Naive B cell (primary cell): ENCODE measurements around the gene DCTN3. TPM values are rescaled to one million over a fixed set of nuclear protein-coding genes. Genes with fewer than 3 reads are reported as not detected.
A peak's percentile ranks its signal among the peaks of the same experiment; 100 is the strongest.

Experiments used
- ATAC-seq, 2 donors: fragments of 150-1000 bp; cut with Tn5 transposase; 2 replicates each; pipeline ENCODE4 v1.10.0; 2021; ENCODE audit warnings: low read depth in 2 of 2, mild to moderate bottlenecking in 2 of 2, moderate library complexity in 2 of 2
- DNase-seq: peaks from one replicate; pipeline ENCODE4 v3.0.0; 2022
- H3K27ac Mint-ChIP-seq, 6 donors: one replicate each; pipeline ENCODE4 v1.8.0; 2020 to 2022; ENCODE audit warnings: mild to moderate bottlenecking in 6 of 6, mixed read lengths in 6 of 6, moderate library complexity in 5 of 6, inconsistent platforms in 2 of 6
- H3K27me3 Mint-ChIP-seq, 3 donors: one replicate each; pipeline ENCODE4 v1.8.0; 2021 to 2022; ENCODE audit warnings: mixed read lengths in 3 of 3, mild to moderate bottlenecking in 1 of 3
- H3K36me3 Mint-ChIP-seq, 2 donors: one replicate each; pipeline ENCODE4 v1.8.0; 2020 to 2022; ENCODE audit warnings: mixed read lengths in 2 of 2, inconsistent platforms in 1 of 2, mild to moderate bottlenecking in 1 of 2
- H3K4me1 Mint-ChIP-seq, 3 donors: one replicate each; pipeline ENCODE4 v1.8.0; 2020 to 2022; ENCODE audit warnings: mixed read lengths in 3 of 3, inconsistent platforms in 1 of 3, mild to moderate bottlenecking in 1 of 3, moderate library complexity in 1 of 3
- H3K4me3 Mint-ChIP-seq, 8 donors: one replicate each; pipeline ENCODE4 v1.8.0; 2020 to 2022; ENCODE audit warnings: mild to moderate bottlenecking in 8 of 8, mixed read lengths in 8 of 8, moderate library complexity in 8 of 8, inconsistent platforms in 2 of 8
- H3K9me3 Mint-ChIP-seq, 7 donors: one replicate each; pipeline ENCODE4 v1.8.0; 2020 to 2022; ENCODE audit warnings: mixed read lengths in 7 of 7, mild to moderate bottlenecking in 5 of 7, inconsistent platforms in 2 of 7, moderate library complexity in 1 of 7
- polyA plus RNA-seq, 6 donors: library from polyadenylated mRNA; unstranded; fragments of 300-500 nt; fragmentation: Illumina TruSeq; gene quantifications; one replicate each; pipeline ENCODE4 v1.2.3, GENCODE V29; 2021; ENCODE audit warnings: low read depth in 6 of 6

The DCTN3 gene
- polyA plus RNA-seq, 6 donors from 2014 or later, result 83.5 to 118 (median 103) TPM

GRCh38 chr9:34625186-34625486 lies 4.8 kb upstream of the DCTN3 start:
- Mint-ChIP-seq H3K4me3 (no peak overlapping the region), H3K27me3 (peaks cover 51 to 85% (median 77%) of the 10 kb centered on the region in 3 donors), H3K27ac (no peak overlapping the region), H3K36me3 (peaks cover 0 to 22% of the 10 kb centered on the region in 2 donors), H3K4me1 (peaks cover 28 to 43% (median 42%) of the 10 kb centered on the region in 3 donors), H3K9me3 (peaks cover 0 to 7% (median 0%) of the 10 kb centered on the region in 7 donors)
- ATAC-seq, result no peak
- DNase-seq, result no peak

GRCh38 chr9:34624475-34625185 lies 4.3 kb upstream of the DCTN3 start:
- Mint-ChIP-seq H3K27me3 (peaks cover 48 to 80% (median 72%) of the 10 kb centered on the region in 3 donors), H3K27ac (no peak overlapping the region), H3K9me3 (peaks cover 0 to 7% (median 0%) of the 10 kb centered on the region in 7 donors), H3K36me3 (peaks cover 0 to 22% of the 10 kb centered on the region in 2 donors), H3K4me3 (peak overlapping the region in 1 of 8 donors; percentile 61), H3K4me1 (peaks cover 32 to 45% (median 43%) of the 10 kb centered on the region in 3 donors)
- ATAC-seq, result no peak
- no peak for DNase-seq

- peak; percentile 46 for DNase-seq
- ATAC-seq, result peak; percentile 15 to 19
- peaks cover 0 to 7% (median 0%) of the 10 kb centered on the region in 7 donors for H3K9me3 Mint-ChIP-seq
- H3K4me3 Mint-ChIP-seq, result peak overlapping the region; percentile 30 to 76 (median 58)
- peak overlapping the region in 2 of 6 donors; percentile 43 to 90 for H3K27ac Mint-ChIP-seq
- H3K36me3 Mint-ChIP-seq, result peaks cover 0 to 19% of the 10 kb centered on the region in 2 donors
- H3K4me1 Mint-ChIP-seq, result peaks cover 35 to 47% (median 45%) of the 10 kb centered on the region in 3 donors
- H3K27me3 Mint-ChIP-seq, result peaks cover 41 to 73% (median 61%) of the 10 kb centered on the region in 3 donors
Measured at GRCh38 chr9:34623374-34624235, 3.3 kb upstream of the DCTN3 start.

GRCh38 chr9:34615132-34615531 lies 5.2 kb downstream of the DCTN3 start:
- Mint-ChIP-seq H3K27me3 (no peaks in the 10 kb centered on the region), H3K9me3 (peaks cover 0 to 2% (median 0%) of the 10 kb centered on the region in 7 donors), H3K36me3 (peaks cover 13 to 24% of the 10 kb centered on the region in 2 donors), H3K4me3 (peak overlapping the region in 1 of 8 donors; percentile 11), H3K27ac (no peak overlapping the region), H3K4me1 (peaks cover 29 to 44% (median 34%) of the 10 kb centered on the region in 3 donors)
- no peak for DNase-seq
- ATAC-seq, result no peak

- ATAC-seq, result peak; percentile 55 to 60
- DNase-seq, result peak; percentile 75
- Mint-ChIP-seq H3K4me3 (peak overlapping the region; percentile 86 to 96 (median 93)), H3K4me1 (peaks cover 16 to 26% (median 22%) of the 10 kb centered on the region in 3 donors), H3K36me3 (peaks cover 13 to 24% of the 10 kb centered on the region in 2 donors), H3K27ac (peak overlapping the region in 4 of 6 donors; percentile 64 to 94 (median 81)), H3K27me3 (no peaks in the 10 kb centered on the region), H3K9me3 (peaks cover 0 to 2% (median 0%) of the 10 kb centered on the region in 7 donors)
Measured at GRCh38 chr9:34612788-34613390, 7.4 kb downstream of the DCTN3 start.

- peaks cover 16 to 26% (median 22%) of the 10 kb centered on the region in 3 donors for H3K4me1 Mint-ChIP-seq
- peak within 1 kb of the TSS; percentile 86 to 96 (median 93) for H3K4me3 Mint-ChIP-seq
- ATAC-seq (peak; percentile 88 to 89), DNase-seq (peak; percentile 84)
- H3K36me3 Mint-ChIP-seq, result peaks cover 12 to 18% of the 10 kb centered on the region in 2 donors
- H3K27me3 Mint-ChIP-seq, result no peaks in the 10 kb centered on the region
- H3K9me3 Mint-ChIP-seq, result peaks cover 0 to 2% (median 0%) of the 10 kb centered on the region in 7 donors
- peak within 1 kb of the TSS; percentile 78 to 94 (median 92) for H3K27ac Mint-ChIP-seq
Measured at GRCh38 chr9:34611811-34612787, 8.2 kb downstream of the DCTN3 start, which contains the start of gene RPP25L. RPP25L (minus strand) TSS chr9:34612097; CDS start chr9:34611296, 801 bp downstream.

- Mint-ChIP-seq H3K27me3 (no peaks in the 10 kb centered on the region), H3K4me3 (peak overlapping the region; percentile 86 to 96 (median 93)), H3K36me3 (peaks cover 5 to 10% of the 10 kb centered on the region in 2 donors), H3K9me3 (peaks cover 0 to 2% (median 0%) of the 10 kb centered on the region in 7 donors), H3K27ac (peak overlapping the region; percentile 72 to 94 (median 92)), H3K4me1 (peaks cover 16 to 26% (median 22%) of the 10 kb centered on the region in 3 donors)
- ATAC-seq (peak in 1 of 2 donors; percentile 1), DNase-seq (no peak)
Measured at GRCh38 chr9:34611251-34611810, 9.0 kb downstream of the DCTN3 start.

GRCh38 chr9:34610434-34611206 lies 9.7 kb downstream of the DCTN3 start:
- H3K36me3 Mint-ChIP-seq, result peaks cover 0 to 6% of the 10 kb centered on the region in 2 donors
- peak overlapping the region in 7 of 8 donors; percentile 37 to 96 (median 93) for H3K4me3 Mint-ChIP-seq
- H3K27ac Mint-ChIP-seq, result no peak overlapping the region
- peaks cover 13 to 26% (median 22%) of the 10 kb centered on the region in 3 donors for H3K4me1 Mint-ChIP-seq
- H3K27me3 Mint-ChIP-seq, result no peaks in the 10 kb centered on the region
- DNase-seq (no peak), ATAC-seq (no peak)
- peaks cover 0 to 2% (median 0%) of the 10 kb centered on the region in 7 donors for H3K9me3 Mint-ChIP-seq

- ATAC-seq, result no peak
- Mint-ChIP-seq H3K4me1 (peaks cover 8 to 16% (median 12%) of the 10 kb centered on the region in 3 donors), H3K27me3 (peaks cover 0 to 15% (median 5%) of the 10 kb centered on the region in 3 donors), H3K36me3 (no peaks in the 10 kb centered on the region), H3K9me3 (peaks cover 0 to 2% (median 0%) of the 10 kb centered on the region in 7 donors), H3K4me3 (no peak overlapping the region), H3K27ac (no peak overlapping the region)
- no peak for DNase-seq
Measured at GRCh38 chr9:34607331-34607730, 13.0 kb downstream of the DCTN3 start.

- Mint-ChIP-seq H3K27ac (no peak overlapping the region), H3K9me3 (peaks cover 0 to 2% (median 0%) of the 10 kb centered on the region in 7 donors), H3K27me3 (peaks cover 0 to 15% (median 5%) of the 10 kb centered on the region in 3 donors), H3K4me1 (peaks cover 8 to 14% (median 9%) of the 10 kb centered on the region in 3 donors), H3K36me3 (no peaks in the 10 kb centered on the region), H3K4me3 (no peak overlapping the region)
- DNase-seq (no peak), ATAC-seq (no peak)
Measured at GRCh38 chr9:34606905-34607304, 13.4 kb downstream of the DCTN3 start.

GRCh38 chr9:34606190-34606589 lies 14.1 kb downstream of the DCTN3 start:
- Mint-ChIP-seq H3K4me1 (peaks cover under 1 to 10% (median 2%) of the 10 kb centered on the region in 3 donors), H3K36me3 (no peaks in the 10 kb centered on the region), H3K27me3 (peaks cover 0 to 15% (median 10%) of the 10 kb centered on the region in 3 donors), H3K27ac (no peak overlapping the region), H3K4me3 (no peak overlapping the region), H3K9me3 (peaks cover 0 to 2% (median 0%) of the 10 kb centered on the region in 7 donors)
- DNase-seq (no peak), ATAC-seq (no peak)
